Measurements from ENCODE around the gene MAP3K5. TPM values are rescaled to one million over a fixed set of nuclear protein-coding genes. Genes with fewer than 3 reads are reported as not detected.

MAP3K5 gene
- total RNA-seq, 1 experiment from 2014 or later, result 15.8 TPM

- no peak overlapping the region for H3K27ac Mint-ChIP-seq (ENCODE audit: unreplicated experiment)
- H3K27me3 Mint-ChIP-seq (ENCODE audit: unreplicated experiment), result no peaks in the 10 kb centered on the region
- BruUV-seq (replicated peaks), result no TSS peak
- intact Hi-C loops (cut with micrococcal nuclease; ENCODE audit: unreplicated experiment), result no loop called here
- CTCF ChIA-PET, result no interaction called here
- H3K9me3 Mint-ChIP-seq (ENCODE audit: low read depth, unreplicated experiment), result no peaks in the 10 kb centered on the region
- TF ChIP-seq, protein P1, sequence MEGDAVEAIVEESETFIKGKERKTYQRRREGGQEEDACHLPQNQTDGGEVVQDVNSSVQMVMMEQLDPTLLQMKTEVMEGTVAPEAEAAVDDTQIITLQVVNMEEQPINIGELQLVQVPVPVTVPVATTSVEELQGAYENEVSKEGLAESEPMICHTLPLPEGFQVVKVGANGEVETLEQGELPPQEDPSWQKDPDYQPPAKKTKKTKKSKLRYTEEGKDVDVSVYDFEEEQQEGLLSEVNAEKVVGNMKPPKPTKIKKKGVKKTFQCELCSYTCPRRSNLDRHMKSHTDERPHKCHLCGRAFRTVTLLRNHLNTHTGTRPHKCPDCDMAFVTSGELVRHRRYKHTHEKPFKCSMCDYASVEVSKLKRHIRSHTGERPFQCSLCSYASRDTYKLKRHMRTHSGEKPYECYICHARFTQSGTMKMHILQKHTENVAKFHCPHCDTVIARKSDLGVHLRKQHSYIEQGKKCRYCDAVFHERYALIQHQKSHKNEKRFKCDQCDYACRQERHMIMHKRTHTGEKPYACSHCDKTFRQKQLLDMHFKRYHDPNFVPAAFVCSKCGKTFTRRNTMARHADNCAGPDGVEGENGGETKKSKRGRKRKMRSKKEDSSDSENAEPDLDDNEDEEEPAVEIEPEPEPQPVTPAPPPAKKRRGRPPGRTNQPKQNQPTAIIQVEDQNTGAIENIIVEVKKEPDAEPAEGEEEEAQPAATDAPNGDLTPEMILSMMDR (IDR thresholded peaks at IDR 0.05; ENCODE audit: unreplicated experiment), result no peak
- peaks cover 30% of the 10 kb centered on the region for H3K4me1 Mint-ChIP-seq (ENCODE audit: low read depth, unreplicated experiment)
- H3K4me3 Mint-ChIP-seq (ENCODE audit: low read depth, unreplicated experiment), result no peak overlapping the region
- no peaks in the 10 kb centered on the region for H3K36me3 Mint-ChIP-seq (ENCODE audit: insufficient read depth, unreplicated experiment)
- no peak for DNase-seq
These were observed 267.3 kb downstream of the MAP3K5 start for GRCh38 chr6:136524936-136525413.

- H3K27ac Mint-ChIP-seq (ENCODE audit: unreplicated experiment), result no peak overlapping the region
- TF ChIP-seq, protein P1 (IDR thresholded peaks at IDR 0.05; ENCODE audit: unreplicated experiment), result no peak
- no peak overlapping the region for H3K4me3 Mint-ChIP-seq (ENCODE audit: low read depth, unreplicated experiment)
- no peaks in the 10 kb centered on the region for H3K27me3 Mint-ChIP-seq (ENCODE audit: unreplicated experiment)
- CTCF ChIA-PET, result no interaction called here
- H3K36me3 Mint-ChIP-seq (ENCODE audit: insufficient read depth, unreplicated experiment), result no peaks in the 10 kb centered on the region
- BruUV-seq (replicated peaks), result no TSS peak
- H3K4me1 Mint-ChIP-seq (ENCODE audit: low read depth, unreplicated experiment), result peaks cover 30% of the 10 kb centered on the region
- H3K9me3 Mint-ChIP-seq (ENCODE audit: low read depth, unreplicated experiment), result no peaks in the 10 kb centered on the region
- DNase-seq, result no peak
- intact Hi-C loops (cut with micrococcal nuclease; ENCODE audit: unreplicated experiment), result no loop called here
These were observed 267.8 kb downstream of the MAP3K5 start for GRCh38 chr6:136524339-136524935.

DNA sequence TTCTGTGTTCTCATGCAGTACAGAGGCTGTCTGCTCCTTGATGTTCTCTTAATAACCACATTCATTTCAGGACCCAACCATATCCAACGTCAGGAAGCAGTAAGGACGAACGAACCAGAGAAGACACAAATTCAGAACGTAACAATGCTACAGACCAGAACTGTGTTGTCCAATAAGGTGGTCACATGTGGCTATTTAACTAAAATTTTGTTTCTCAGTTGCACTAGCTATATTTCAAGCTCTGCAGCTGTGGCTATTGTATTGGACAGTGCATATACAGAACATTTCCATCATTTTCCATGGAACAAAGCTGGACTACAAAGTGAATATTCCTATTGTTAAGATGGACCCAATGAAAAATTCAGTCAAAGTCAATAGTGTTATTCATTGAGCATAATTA is 269.1 kb downstream of the MAP3K5 start:
- Mint-ChIP-seq H3K4me3 (ENCODE audit: low read depth, unreplicated experiment) (no peak overlapping the region), H3K27me3 (ENCODE audit: unreplicated experiment) (no peaks in the 10 kb centered on the region), H3K9me3 (ENCODE audit: low read depth, unreplicated experiment) (no peaks in the 10 kb centered on the region), H3K27ac (ENCODE audit: unreplicated experiment) (no peak overlapping the region), H3K36me3 (ENCODE audit: insufficient read depth, unreplicated experiment) (no peaks in the 10 kb centered on the region), H3K4me1 (ENCODE audit: low read depth, unreplicated experiment) (peaks cover 30% of the 10 kb centered on the region)
- intact Hi-C loops (cut with micrococcal nuclease; ENCODE audit: unreplicated experiment), result no loop called here
- DNase-seq, result no peak
- TF ChIP-seq, protein P1 (IDR thresholded peaks at IDR 0.05; ENCODE audit: unreplicated experiment), result no peak
- CTCF ChIA-PET, result no interaction called here
- no TSS peak for BruUV-seq (replicated peaks)

- Mint-ChIP-seq H3K27ac (ENCODE audit: unreplicated experiment) (no peak overlapping the region), H3K36me3 (ENCODE audit: insufficient read depth, unreplicated experiment) (no peaks in the 10 kb centered on the region), H3K9me3 (ENCODE audit: low read depth, unreplicated experiment) (no peaks in the 10 kb centered on the region), H3K4me1 (ENCODE audit: low read depth, unreplicated experiment) (peaks cover 30% of the 10 kb centered on the region), H3K27me3 (ENCODE audit: unreplicated experiment) (no peaks in the 10 kb centered on the region), H3K4me3 (ENCODE audit: low read depth, unreplicated experiment) (no peak overlapping the region)
- CTCF ChIA-PET, result no interaction called here
- intact Hi-C loops (cut with micrococcal nuclease; ENCODE audit: unreplicated experiment), result no loop called here
- BruUV-seq (replicated peaks), result no TSS peak
- TF ChIP-seq, protein P1 (IDR thresholded peaks at IDR 0.05; ENCODE audit: unreplicated experiment), result no peak
- no peak for DNase-seq
These were observed 269.6 kb downstream of the MAP3K5 start for GRCh38 chr6:136522636-136523035.
